H1 (cell line): ENCODE data around the gene C1orf21. TPM values are rescaled to one million over a fixed set of nuclear protein-coding genes. Genes with fewer than 3 reads are reported as not detected.
"Not testable (repeated sequence)": the region's sequence is repeated elsewhere in the genome, so short reads cannot be mapped to it uniquely, and the experiment has no call there.

ENCODE experiments used
- CTCF ChIA-PET: fragments of 300-600 bp; sonication (Branson Sonifier 250); formaldehyde crosslinking; loops from one replicate; lab custom pipeline; 2021; ENCODE audit not compliant: partially characterized antibody; lab: Charles Lee
- POLR2A ChIA-PET: fragments of 300-600 bp; sonication (Branson Sonifier 250); formaldehyde crosslinking; loops from one replicate; lab custom pipeline; 2021; ENCODE audit warnings: inconsistent platforms; ENCODE audit not compliant: partially characterized antibody; lab: Charles Lee
- DNase-seq, 2 experiments: peaks; one replicate each; pipeline versions ENCODE4 v3.0.0 to v3.0.0-alpha.2; 2010 to 2022; ENCODE audit warnings: low spot score in 2 of 2, low read depth in 1 of 2, mixed read lengths in 1 of 2
- FAIRE-seq: peaks from 2 replicates; lab custom pipeline; 2011; peaks lifted over from hg19 to GRCh38; lab: Jason Lieb, UNC
- H2AFZ ChIP-seq: 2 replicates; pipeline ENCODE4 v1.8.1; 2012; ENCODE audit warnings: low read length, inconsistent platforms
- H2AK5ac ChIP-seq: 2 replicates; pipeline ENCODE4 v1.6.1; 2013; ENCODE audit warnings: low read depth, low read length
- H2BK120ac ChIP-seq: replicated peaks from 2 replicates; pipeline ENCODE3; 2013; ENCODE audit warnings: low read depth, low read length, inconsistent platforms
- H2BK12ac ChIP-seq: 2 replicates; pipeline ENCODE4 v1.6.1; 2013; ENCODE audit warnings: low read depth, low read length
- H2BK15ac ChIP-seq: 2 replicates; pipeline ENCODE4 v1.6.1; 2013; ENCODE audit warnings: low read length
- H2BK20ac ChIP-seq: 2 replicates; pipeline ENCODE4 v1.6.1; 2013; ENCODE audit warnings: low read length
- H2BK5ac ChIP-seq: 2 replicates; pipeline ENCODE4 v1.6.1; 2013; ENCODE audit warnings: low read depth, low read length
- H3K14ac ChIP-seq: 2 replicates; pipeline ENCODE4 v1.6.1; 2013; ENCODE audit warnings: inconsistent platforms; ENCODE audit not compliant: insufficient read length
- H3K18ac ChIP-seq: 2 replicates; pipeline ENCODE4 v1.6.1; 2013; ENCODE audit warnings: low read length; ENCODE audit errors: extremely low read depth
- H3K23ac ChIP-seq: 2 replicates; pipeline ENCODE4 v1.6.1; 2013; ENCODE audit warnings: inconsistent platforms; ENCODE audit not compliant: insufficient read length
- H3K23me2 ChIP-seq: 2 replicates; pipeline ENCODE4 v1.6.1; 2013; ENCODE audit warnings: low read depth, low read length
- H3K27ac ChIP-seq: 2 replicates; pipeline ENCODE4 v1.6.1; 2011; ENCODE audit warnings: low read depth, low read length, inconsistent platforms
- H3K27me3 ChIP-seq, 4 experiments: replicated peaks in 1 of 4; 1 replicate in 1 of 4; 2 replicates in 3 of 4; pipeline versions ENCODE4 v1.6.1 to v1.8.1; 2011 to 2013; ENCODE audit warnings: low read length in 3 of 4, mild to moderate bottlenecking in 3 of 4, inconsistent platforms in 2 of 4, mixed read lengths in 2 of 4, moderate library complexity in 1 of 4; ENCODE audit not compliant: control insufficient read depth in 3 of 4, insufficient read depth in 3 of 4; ENCODE audit errors: extremely low read depth in 1 of 4
- H3K36me3 ChIP-seq, 4 experiments: 2 replicates each; pipeline versions ENCODE4 v1.6.1 to v1.8.1; 2011 to 2013; ENCODE audit warnings: mild to moderate bottlenecking in 4 of 4, low read length in 3 of 4, moderate library complexity in 2 of 4, control low read depth in 1 of 4, inconsistent platforms in 1 of 4; ENCODE audit not compliant: insufficient read depth in 4 of 4, control insufficient read depth in 2 of 4
- H3K4ac ChIP-seq: replicated peaks from 2 replicates; pipeline ENCODE3; 2013; ENCODE audit warnings: low read length, low read depth, mixed read lengths, inconsistent platforms; ENCODE audit not compliant: insufficient read length
- H3K4me1 ChIP-seq, 4 experiments: replicated peaks in 1 of 4; 1 replicate in 1 of 4; 2 replicates in 3 of 4; pipeline versions ENCODE4 v1.6.1 to v1.8.1; 2011 to 2013; ENCODE audit warnings: low read length in 3 of 4, inconsistent platforms in 2 of 4, mixed read lengths in 1 of 4; ENCODE audit not compliant: insufficient read depth in 4 of 4, control insufficient read depth in 3 of 4
- H3K4me2 ChIP-seq, 2 experiments: 2 replicates each; pipeline versions ENCODE4 v1.6.1 to v1.8.1; 2011 to 2013; ENCODE audit warnings: low read depth in 2 of 2, low read length in 2 of 2, control low read depth in 1 of 2, inconsistent platforms in 1 of 2, mild to moderate bottlenecking in 1 of 2; ENCODE audit not compliant: insufficient read depth in 1 of 2
- H3K4me3 ChIP-seq, 4 experiments: fragments of 200-600, 300-600 bp in 1 of 4; sonication (generic), shearing (Covaris generic), sonication (Bioruptor Twin) in 1 of 4; 2 replicates each; pipeline versions ENCODE4 v1.5.1 to v1.8.1; 2011 to 2016; ENCODE audit warnings: low read length in 4 of 4, low read depth in 3 of 4, control low read depth in 2 of 4, inconsistent platforms in 2 of 4, mild to moderate bottlenecking in 2 of 4, mixed read lengths in 1 of 4, moderate library complexity in 1 of 4; ENCODE audit not compliant: insufficient read depth in 2 of 4; ENCODE audit errors: extremely low read depth in 1 of 4
- H3K56ac ChIP-seq: replicated peaks from 2 replicates; pipeline ENCODE3; 2013; ENCODE audit warnings: low read depth, mild to moderate bottlenecking, mixed read lengths, low read length, inconsistent platforms; ENCODE audit not compliant: insufficient read length
- H3K79me1 ChIP-seq: 2 replicates; pipeline ENCODE4 v1.6.1; 2013; ENCODE audit warnings: low read depth, low read length, control low read depth
- H3K79me2 ChIP-seq, 2 experiments: 2 replicates each; pipeline versions ENCODE4 v1.6.1 to v1.8.1; 2012 to 2013; ENCODE audit warnings: low read length in 2 of 2, mild to moderate bottlenecking in 2 of 2, inconsistent platforms in 1 of 2; ENCODE audit not compliant: insufficient read depth in 2 of 2, control insufficient read depth in 1 of 2
- H3K9ac ChIP-seq, 4 experiments: replicated peaks in 1 of 4; 1 replicate in 1 of 4; 2 replicates in 3 of 4; pipeline versions ENCODE4 v1.6.1 to v1.8.1; 2011 to 2013; ENCODE audit warnings: low read depth in 3 of 4, low read length in 3 of 4, control low read depth in 2 of 4, mild to moderate bottlenecking in 2 of 4, moderate library complexity in 2 of 4, inconsistent platforms in 1 of 4; ENCODE audit errors: extremely low read depth in 1 of 4
- H3K9me3 ChIP-seq, 2 experiments: 2 replicates each; pipeline versions ENCODE4 v1.6.1 to v1.8.1; 2012 to 2013; ENCODE audit warnings: mild to moderate bottlenecking in 2 of 2, moderate library complexity in 2 of 2, control low read depth in 1 of 2, inconsistent platforms in 1 of 2, low read depth in 1 of 2, low read length in 1 of 2, mixed read lengths in 1 of 2; ENCODE audit not compliant: insufficient read depth in 2 of 2
- H4K20me1 ChIP-seq, 2 experiments: replicated peaks in 1 of 2; 2 replicates each; pipeline versions ENCODE3 to v1.8.1; 2011 to 2013; ENCODE audit warnings: inconsistent platforms in 2 of 2, low read length in 2 of 2, mild to moderate bottlenecking in 1 of 2; ENCODE audit not compliant: insufficient read depth in 2 of 2, control insufficient read depth in 1 of 2
- H4K5ac ChIP-seq: 2 replicates; pipeline ENCODE4 v1.6.1; 2013; ENCODE audit warnings: low read length, low read depth, mixed read lengths, inconsistent platforms; ENCODE audit not compliant: insufficient read length
- H4K8ac ChIP-seq: 2 replicates; pipeline ENCODE4 v1.8.0; 2013; ENCODE audit warnings: mild to moderate bottlenecking, moderate library complexity, low read length, inconsistent platforms; ENCODE audit not compliant: insufficient read depth; ENCODE audit errors: extremely low read depth
- H4K91ac ChIP-seq: replicated peaks from 2 replicates; pipeline ENCODE3; 2013; ENCODE audit warnings: low read length, mixed read lengths, inconsistent platforms; ENCODE audit not compliant: insufficient read length
- CREB1 ChIP-seq: IDR thresholded peaks from 2 replicates; pipeline ENCODE4 v1.6.1; 2012; ENCODE audit warnings: inconsistent platforms
- E2F6 ChIP-seq: IDR thresholded peaks from 2 replicates; pipeline ENCODE4 v1.6.1; 2012; ENCODE audit warnings: inconsistent platforms
- PHF8 ChIP-seq: fragments of 200-600 bp; sonication (generic); conservative IDR thresholded peaks from 2 replicates; pipeline ENCODE4 v1.7.1; 2012; ENCODE audit warnings: low read depth, mild to moderate bottlenecking, inconsistent platforms, low read length, moderate library complexity
- POLR2A ChIP-seq, 2 experiments: IDR thresholded peaks; 1 replicate in 1 of 2; 2 replicates in 1 of 2; pipeline ENCODE4 v1.6.1; 2011; ENCODE audit warnings: low read depth in 2 of 2, low read length in 2 of 2, mild to moderate bottlenecking in 2 of 2; ENCODE audit errors: control extremely low read depth in 1 of 2
- RAD21 ChIP-seq, 2 experiments: IDR thresholded peaks in 1 of 2; conservative IDR thresholded peaks in 1 of 2; 2 replicates each; pipeline ENCODE4 v1.6.1; 2011; ENCODE audit warnings: low read depth in 2 of 2, low read length in 2 of 2, improper control_type of control experiment in 1 of 2, inconsistent platforms in 1 of 2, mild to moderate bottlenecking in 1 of 2, moderate library complexity in 1 of 2
- SIN3A ChIP-seq, 2 experiments: IDR thresholded peaks in 1 of 2; conservative IDR thresholded peaks in 1 of 2; 2 replicates each; pipeline ENCODE4 v1.6.1; 2011 to 2012; ENCODE audit warnings: low read length in 2 of 2, improper control_type of control experiment in 1 of 2, low read depth in 1 of 2, mild to moderate bottlenecking in 1 of 2
- WGBS, 2 experiments: shearing (Covaris generic) in 1 of 2; methylation state at CpG; one replicate each; pipeline versions ENCODE4 v1.1.6 to v1.1.7; 2013 to 2015; ENCODE audit warnings: low lambda C conversion rate in 2 of 2, mixed read lengths in 2 of 2, inconsistent platforms in 1 of 2, low coverage in 1 of 2, missing lambda C conversion rate in 1 of 2; ENCODE audit not compliant: insufficient replicate concordance in 2 of 2, insufficient coverage in 1 of 2, insufficient read length in 1 of 2; ENCODE audit errors: extremely low coverage in 1 of 2, missing lambda C conversion rate in 1 of 2; 5-methylcytosine and 5-hydroxymethylcytosine counted together
- polyA plus RNA-seq, 7 experiments: library from polyadenylated mRNA; depleted of rRNA in 3 of 7; stranded (reverse) in 5 of 7; unstranded in 2 of 7; fragments of >200 nt in 5 of 7; fragments of 200-250 nt in 2 of 7; gene quantifications; 1 replicate in 5 of 7; 2 replicates in 1 of 7; 4 replicates in 1 of 7; pipeline versions ENCODE4 v1.2.1 to v1.2.3, GENCODE V29; 2011 to 2013; ENCODE audit warnings: missing spikeins in 2 of 7, mixed read lengths in 2 of 7
- total RNA-seq: library from RNA; stranded (reverse); fragmentation: NEBNext Ultra II Directional; extraction: Animal tissue kit (Norgen Biotek cat#: 25700); gene quantifications from 2 replicates; pipeline ENCODE4 v1.2.1, GENCODE V29; 2021

C1orf21 gene
- total and polyA plus RNA-seq, 2 of the 8 experiments (the other 6 are each of a cell fraction or from before 2014, with no cell fraction given): 16.6 to 51.0 TPM

GRCh38 chr1:184386312-184387068 lies at the start of gene C1orf21 (continued):
- TF ChIP-seq RAD21 (IDR thresholded peaks at IDR 0.05 in 1 of 2, conservative IDR thresholded peaks at IDR 0.05 in 1 of 2; ENCODE audit: low read depth in 2 of 2, low read length in 2 of 2): peak in 1 of 2 experiments; percentile 7; a peak in 2 of 4 replicates
- peak in 1 of 2 experiments; percentile 37; a peak in 1 of 4 replicates for TF ChIP-seq SIN3A (conservative IDR thresholded peaks at IDR 0.05 in 1 of 2, IDR thresholded peaks at IDR 0.05 in 1 of 2; ENCODE audit: low read depth in 1 of 2, low read length in 2 of 2)
- TF ChIP-seq POLR2A (IDR thresholded peaks at IDR 0.05; ENCODE audit: control extremely low read depth in 1 of 2, low read depth in 2 of 2, low read length in 2 of 2): peak in 1 of 2 experiments; percentile 28; a peak in 1 of 3 replicates
- TF ChIP-seq PHF8: peak; percentile 19; the same call in 1 of the 2 replicates
- TF ChIP-seq CREB1: peak; percentile 42; the same call in 1 of the 2 replicates
- no peak; the same call in 1 of the 2 replicates for TF ChIP-seq E2F6

- H3K79me1 ChIP-seq, H4K5ac ChIP-seq, POLR2A ChIA-PET, H3K27me3 ChIP-seq, H3K4me2 ChIP-seq, H2BK12ac ChIP-seq, H3K18ac ChIP-seq, H3K4ac ChIP-seq, H3K4me1 ChIP-seq, H4K91ac ChIP-seq, H2BK15ac ChIP-seq, CTCF ChIA-PET, H3K14ac ChIP-seq, H4K8ac ChIP-seq, DNase-seq, H4K20me1 ChIP-seq, H3K23ac ChIP-seq, H2AFZ ChIP-seq, H3K56ac ChIP-seq, H2BK5ac ChIP-seq, H2BK120ac ChIP-seq, H3K79me2 ChIP-seq, H3K27ac ChIP-seq, H2AK5ac ChIP-seq, H3K23me2 ChIP-seq, H3K9me3 ChIP-seq, H3K4me3 ChIP-seq, H3K36me3 ChIP-seq, FAIRE-seq, H3K9ac ChIP-seq, H2BK20ac ChIP-seq: not testable (repeated sequence)
- WGBS, 2 experiments: 83% methylated on average over 1 of the region's 1 CpG; no CpG with 5 or more reads in 1 of the 2 experiments
These were observed 49.0 kb upstream of the C1orf21 start for GRCh38 chr1:184337865-184338264.
